DND-41 (cell line): Measurements from ENCODE around the gene PSMD12.

Experiments
- EZH2 ChIP-seq: IDR thresholded peaks from 3 replicates; pipeline ENCODE4 v1.6.1; 2012; ENCODE audit warnings: borderline replicate concordance, low read depth, mild to moderate bottlenecking, moderate library complexity, low read length, inconsistent platforms; ENCODE audit not compliant: severe bottlenecking
- TF ChIP-seq, protein P1 (sequence below): IDR thresholded peaks from 2 replicates; pipeline ENCODE4 v1.5.1; 2012; ENCODE audit warnings: borderline replicate concordance, low read length, moderate library complexity, mild to moderate bottlenecking; ENCODE audit not compliant: poor library complexity, severe bottlenecking; ENCODE audit errors: extremely low read depth

DNA sequence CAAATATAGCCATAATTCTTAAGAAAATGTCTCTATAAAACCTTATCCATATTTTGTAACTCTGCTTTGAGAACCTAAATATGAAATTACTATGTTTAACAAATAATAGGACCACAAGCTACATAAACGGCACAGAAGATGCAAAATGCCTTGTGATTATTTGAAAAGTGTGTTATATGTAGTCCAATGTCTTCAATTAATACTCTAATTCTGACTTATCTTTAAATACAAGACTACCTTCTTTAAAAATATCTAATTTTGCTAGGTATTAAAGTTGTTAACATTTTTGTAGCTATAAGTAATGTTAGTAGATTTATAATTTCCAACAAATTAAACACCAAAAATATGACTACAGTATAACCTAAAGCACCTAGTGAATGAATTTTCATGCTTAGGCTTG, 17.0 kb downstream of the PSMD12 start:
- TF ChIP-seq, protein P1, sequence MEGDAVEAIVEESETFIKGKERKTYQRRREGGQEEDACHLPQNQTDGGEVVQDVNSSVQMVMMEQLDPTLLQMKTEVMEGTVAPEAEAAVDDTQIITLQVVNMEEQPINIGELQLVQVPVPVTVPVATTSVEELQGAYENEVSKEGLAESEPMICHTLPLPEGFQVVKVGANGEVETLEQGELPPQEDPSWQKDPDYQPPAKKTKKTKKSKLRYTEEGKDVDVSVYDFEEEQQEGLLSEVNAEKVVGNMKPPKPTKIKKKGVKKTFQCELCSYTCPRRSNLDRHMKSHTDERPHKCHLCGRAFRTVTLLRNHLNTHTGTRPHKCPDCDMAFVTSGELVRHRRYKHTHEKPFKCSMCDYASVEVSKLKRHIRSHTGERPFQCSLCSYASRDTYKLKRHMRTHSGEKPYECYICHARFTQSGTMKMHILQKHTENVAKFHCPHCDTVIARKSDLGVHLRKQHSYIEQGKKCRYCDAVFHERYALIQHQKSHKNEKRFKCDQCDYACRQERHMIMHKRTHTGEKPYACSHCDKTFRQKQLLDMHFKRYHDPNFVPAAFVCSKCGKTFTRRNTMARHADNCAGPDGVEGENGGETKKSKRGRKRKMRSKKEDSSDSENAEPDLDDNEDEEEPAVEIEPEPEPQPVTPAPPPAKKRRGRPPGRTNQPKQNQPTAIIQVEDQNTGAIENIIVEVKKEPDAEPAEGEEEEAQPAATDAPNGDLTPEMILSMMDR: no peak
- TF ChIP-seq EZH2: no peak
